Stimulated activated CD4-positive, alpha-beta T cell treated with anti-CD3 and anti-CD28 coated beads, Interleukin-12 subunit alpha, Interleukin-12 subunit beta, amount 100 ng/mL, for 4 hours (primary cell): Measurements from ENCODE around the gene MRPL24.
"Not testable (repeated sequence)": the region's sequence is repeated elsewhere in the genome, so short reads cannot be mapped to it uniquely, and the experiment has no call there.

Source experiments
- DNase-seq: peaks from one replicate; pipeline ENCODE4 v3.0.0-alpha.2; 2020

MRPL24 gene

GRCh38 chr1:156757572-156758253 lies 16.8 kb upstream of the MRPL24 start:
- DNase-seq = not testable (repeated sequence)

GRCh38 chr1:156756355-156756754 lies 15.5 kb upstream of the MRPL24 start:
- DNase-seq = no peak

- DNase-seq = no peak
Measured at GRCh38 chr1:156755527-156755950, 14.7 kb upstream of the MRPL24 start.

- no peak for DNase-seq
Measured at GRCh38 chr1:156754219-156754618, 13.3 kb upstream of the MRPL24 start.

- no peak for DNase-seq
Measured at GRCh38 chr1:156752843-156753482, 12.1 kb upstream of the MRPL24 start.

- peak; percentile 97 for DNase-seq
Measured at GRCh38 chr1:156751757-156752481, 11.0 kb upstream of the MRPL24 start.

GRCh38 chr1:156751451-156751756 lies 10.5 kb upstream of the MRPL24 start, which contains the start of gene HDGF:
Gene HDGF (minus strand): TSS chr1:156751675. CDS start chr1:156751429, 246 bp downstream.
- DNase-seq = no peak

- DNase-seq = peak; percentile 38
Measured at GRCh38 chr1:156750711-156751450, 10.0 kb upstream of the MRPL24 start.

GRCh38 chr1:156750191-156750672 lies 9.3 kb upstream of the MRPL24 start:
- DNase-seq = peak; percentile 50

GRCh38 chr1:156749419-156750118 lies 8.7 kb upstream of the MRPL24 start:
- no peak for DNase-seq

GRCh38 chr1:156748670-156749418 lies 8.0 kb upstream of the MRPL24 start:
- no peak for DNase-seq

GRCh38 chr1:156747742-156748669 lies 7.1 kb upstream of the MRPL24 start:
- no peak for DNase-seq

GRCh38 chr1:156746728-156747631 lies 6.1 kb upstream of the MRPL24 start:
- DNase-seq = peak; percentile 41

- no peak for DNase-seq
Measured at GRCh38 chr1:156746406-156746727, 5.5 kb upstream of the MRPL24 start.

- DNase-seq = no peak
Measured at GRCh38 chr1:156745881-156746280, 5.0 kb upstream of the MRPL24 start.

- no peak for DNase-seq
Measured at GRCh38 chr1:156744786-156745419, 4.0 kb upstream of the MRPL24 start.

GRCh38 chr1:156744344-156744743 lies 3.5 kb upstream of the MRPL24 start:
- DNase-seq = no peak

- DNase-seq = no peak
Measured at GRCh38 chr1:156743367-156744302, 2.7 kb upstream of the MRPL24 start.
